Neuron (in vitro differentiated cells): ENCODE data around the gene FUT9.

ENCODE experiments used
- H2AFZ ChIP-seq: one replicate; pipeline ENCODE4 v1.6.1; 2013; ENCODE audit warnings: low read depth, mild to moderate bottlenecking, inconsistent platforms, low read length, moderate library complexity
- H3K27me3 ChIP-seq: one replicate; pipeline ENCODE4 v1.6.1; 2013; ENCODE audit warnings: low read length; ENCODE audit not compliant: insufficient read depth
- H3K36me3 ChIP-seq: one replicate; pipeline ENCODE4 v1.6.1; 2013; ENCODE audit warnings: low read length; ENCODE audit not compliant: insufficient read depth
- H3K4me1 ChIP-seq: one replicate; pipeline ENCODE4 v1.6.1; 2013; ENCODE audit warnings: low read length; ENCODE audit not compliant: insufficient read depth
- H3K4me3 ChIP-seq: 2 replicates; pipeline ENCODE4 v1.5.1; 2013; ENCODE audit warnings: mild to moderate bottlenecking, low read length, moderate library complexity
- H3K9me3 ChIP-seq: one replicate; pipeline ENCODE4 v1.6.1; 2013; ENCODE audit warnings: low read length

Gene FUT9

GRCh38 chr6:96016334-96017069 is 728 bp downstream of the FUT9 start:
- peaks cover 16% of the 10 kb centered on the region for H3K4me1 ChIP-seq
- no peaks in the 10 kb centered on the region for H3K9me3 ChIP-seq
- peak overlapping the region; percentile 58 for H3K4me3 ChIP-seq
- H3K36me3 ChIP-seq: no peaks in the 10 kb centered on the region
- H3K27me3 ChIP-seq: peaks cover 23% of the 10 kb centered on the region
- peak overlapping the region; percentile 77 for H2AFZ ChIP-seq

GRCh38 chr6:96017070-96017359 is 1.2 kb downstream of the FUT9 start:
- peaks cover 23% of the 10 kb centered on the region for H3K27me3 ChIP-seq
- no peaks in the 10 kb centered on the region for H3K36me3 ChIP-seq
- H3K4me3 ChIP-seq: no peak overlapping the region
- H2AFZ ChIP-seq: no peak overlapping the region
- no peaks in the 10 kb centered on the region for H3K9me3 ChIP-seq
- peaks cover 16% of the 10 kb centered on the region for H3K4me1 ChIP-seq

- H3K4me1 ChIP-seq: peaks cover under 1% of the 10 kb centered on the region
- no peak overlapping the region for H3K4me3 ChIP-seq
Observed at GRCh38 chr6:96022225-96022624, 6.5 kb downstream of the FUT9 start.

GRCh38 chr6:96032661-96033060 is 16.9 kb downstream of the FUT9 start:
- H3K4me1 ChIP-seq: peaks cover 3% of the 10 kb centered on the region
- H3K36me3 ChIP-seq: no peaks in the 10 kb centered on the region
- no peak overlapping the region for H2AFZ ChIP-seq
- no peaks in the 10 kb centered on the region for H3K9me3 ChIP-seq
- no peaks in the 10 kb centered on the region for H3K27me3 ChIP-seq
- H3K4me3 ChIP-seq: no peak overlapping the region

More at GRCh38 chr6:96022225-96022624, 6.5 kb downstream of the FUT9 start:
- no peaks in the 10 kb centered on the region for H3K36me3 ChIP-seq
- H3K9me3 ChIP-seq: no peaks in the 10 kb centered on the region
- H3K27me3 ChIP-seq: no peaks in the 10 kb centered on the region
- no peak overlapping the region for H2AFZ ChIP-seq

- H3K4me1 ChIP-seq: no peaks in the 10 kb centered on the region
- no peak overlapping the region for H2AFZ ChIP-seq
- H3K27me3 ChIP-seq: no peaks in the 10 kb centered on the region
- H3K36me3 ChIP-seq: no peaks in the 10 kb centered on the region
- no peaks in the 10 kb centered on the region for H3K9me3 ChIP-seq
- H3K4me3 ChIP-seq: no peak overlapping the region
Observed at GRCh38 chr6:96051555-96051954, 35.8 kb downstream of the FUT9 start.

GRCh38 chr6:96058082-96058481 is 42.3 kb downstream of the FUT9 start:
- no peaks in the 10 kb centered on the region for H3K27me3 ChIP-seq

GRCh38 chr6:96059586-96059985 is 43.8 kb downstream of the FUT9 start:
- no peaks in the 10 kb centered on the region for H3K4me1 ChIP-seq
- no peak overlapping the region for H2AFZ ChIP-seq
- H3K9me3 ChIP-seq: no peaks in the 10 kb centered on the region
- H3K4me3 ChIP-seq: no peak overlapping the region
- no peaks in the 10 kb centered on the region for H3K27me3 ChIP-seq
- H3K36me3 ChIP-seq: no peaks in the 10 kb centered on the region

More at GRCh38 chr6:96058082-96058481, 42.3 kb downstream of the FUT9 start:
- no peak overlapping the region for H3K4me3 ChIP-seq
- H3K36me3 ChIP-seq: no peaks in the 10 kb centered on the region
- no peak overlapping the region for H2AFZ ChIP-seq
- no peaks in the 10 kb centered on the region for H3K9me3 ChIP-seq
- no peaks in the 10 kb centered on the region for H3K4me1 ChIP-seq

GRCh38 chr6:96060249-96060648 is 44.5 kb downstream of the FUT9 start:
- H3K4me1 ChIP-seq: no peaks in the 10 kb centered on the region
- H3K36me3 ChIP-seq: no peaks in the 10 kb centered on the region
- H2AFZ ChIP-seq: no peak overlapping the region
- H3K27me3 ChIP-seq: no peaks in the 10 kb centered on the region
- H3K4me3 ChIP-seq: no peak overlapping the region
- no peaks in the 10 kb centered on the region for H3K9me3 ChIP-seq

- Histone ChIP-seq H3K4me1 (no peaks in the 10 kb centered on the region), H3K9me3 (no peaks in the 10 kb centered on the region), H2AFZ (no peak overlapping the region), H3K4me3 (no peak overlapping the region), H3K36me3 (no peaks in the 10 kb centered on the region), H3K27me3 (no peaks in the 10 kb centered on the region)
Observed at GRCh38 chr6:96065213-96065612, 49.4 kb downstream of the FUT9 start.

GRCh38 chr6:96066376-96066775 is 50.6 kb downstream of the FUT9 start:
- Histone ChIP-seq H3K9me3 (no peaks in the 10 kb centered on the region), H3K4me3 (no peak overlapping the region), H3K36me3 (no peaks in the 10 kb centered on the region), H3K4me1 (no peaks in the 10 kb centered on the region), H2AFZ (no peak overlapping the region), H3K27me3 (no peaks in the 10 kb centered on the region)

GRCh38 chr6:96073555-96073954 is 57.8 kb downstream of the FUT9 start:
- Histone ChIP-seq H3K27me3 (no peaks in the 10 kb centered on the region), H3K9me3 (no peaks in the 10 kb centered on the region), H3K4me3 (no peak overlapping the region), H3K36me3 (no peaks in the 10 kb centered on the region), H2AFZ (no peak overlapping the region), H3K4me1 (peaks cover 3% of the 10 kb centered on the region)

GRCh38 chr6:96074006-96074405 is 58.2 kb downstream of the FUT9 start:
- H2AFZ ChIP-seq: no peak overlapping the region
- peaks cover 3% of the 10 kb centered on the region for H3K4me1 ChIP-seq
- no peaks in the 10 kb centered on the region for H3K36me3 ChIP-seq
- no peaks in the 10 kb centered on the region for H3K27me3 ChIP-seq
- no peak overlapping the region for H3K4me3 ChIP-seq
- H3K9me3 ChIP-seq: no peaks in the 10 kb centered on the region

GRCh38 chr6:96075826-96076225 is 60.1 kb downstream of the FUT9 start:
- Histone ChIP-seq H3K9me3 (no peaks in the 10 kb centered on the region), H3K4me3 (no peak overlapping the region), H3K4me1 (peaks cover 3% of the 10 kb centered on the region), H2AFZ (no peak overlapping the region), H3K27me3 (no peaks in the 10 kb centered on the region), H3K36me3 (no peaks in the 10 kb centered on the region)

- Histone ChIP-seq H3K4me3 (no peak overlapping the region), H3K4me1 (no peaks in the 10 kb centered on the region), H3K27me3 (no peaks in the 10 kb centered on the region), H3K9me3 (no peaks in the 10 kb centered on the region), H3K36me3 (no peaks in the 10 kb centered on the region), H2AFZ (no peak overlapping the region)
Observed at GRCh38 chr6:96086745-96087144, 71.0 kb downstream of the FUT9 start.
